K562 (cell line): Measurements from ENCODE around the gene ZNF23. TPM values are rescaled to one million over a fixed set of nuclear protein-coding genes. Genes with fewer than 3 reads are reported as not detected.

Source experiments
- CC2D1A ChIP-seq: fragments of 450-650 bp; IDR thresholded peaks from 2 replicates; pipeline ENCODE4 v1.6.1; 2017; ENCODE audit warnings: mild to moderate bottlenecking
- EP300 ChIP-seq: IDR thresholded peaks from 2 replicates; pipeline ENCODE4 v1.6.1; 2012; ENCODE audit warnings: low read length, improper control_type of control experiment
- KLF6 ChIP-seq: fragments of 250-450 bp; sonication (Bioruptor Pico); IDR thresholded peaks from 2 replicates; pipeline ENCODE4 v1.4.0; 2020; ENCODE audit warnings: mild to moderate bottlenecking, moderate library complexity, borderline replicate concordance
- SMAD1 ChIP-seq: fragments of 150-350 bp; IDR thresholded peaks from 2 replicates; pipeline ENCODE4 v1.6.1; 2014; ENCODE audit warnings: low read length, low read depth; ENCODE audit not compliant: partially characterized antibody
- TRIM28 ChIP-seq: fragments of 450-650 bp; IDR thresholded peaks from 2 replicates; pipeline ENCODE4 v1.6.1; 2017
- ZEB2 ChIP-seq: fragments of 450-650 bp; IDR thresholded peaks from 2 replicates; pipeline ENCODE4 v1.6.1; 2016
- ZNF175 ChIP-seq: fragments of 200-800 bp; sonication (Bioruptor generic); IDR thresholded peaks from 2 replicates; pipeline ENCODE4 v1.6.1; 2016; ENCODE audit warnings: low read depth, mild to moderate bottlenecking, missing genetic modification characterization, missing compliant biosample characterization
- ZNF780A ChIP-seq: fragments of 250-450 bp; sonication (Bioruptor Pico); IDR thresholded peaks from 2 replicates; pipeline ENCODE4 v1.5.0; 2021; ENCODE audit warnings: mild to moderate bottlenecking
- polyA plus RNA-seq, 8 experiments: library from polyadenylated mRNA; depleted of rRNA in 4 of 8; stranded (reverse) in 5 of 8; unstranded in 3 of 8; fragments of >200 nt; fragmentation: Nextera tagmentation in 2 of 8; fragmentation: Illumina TruSeq in 1 of 8; extraction: Ambion mirVana in 2 of 8; extraction: Trizol in 1 of 8; gene quantifications; 2 replicates each; pipeline versions ENCODE4 v1.2.1 to v1.2.3, GENCODE V29; 2011 to 2014; ENCODE audit warnings: inconsistent platforms in 1 of 8, missing spikeins in 1 of 8
- total RNA-seq, 7 experiments: library from RNA; depleted of rRNA in 6 of 7; stranded (reverse); fragments of >200 nt in 6 of 7; fragmentation: Illumina TruSeq in 2 of 7; extraction: Trizol in 2 of 7; gene quantifications; 2 replicates each; pipeline versions ENCODE4 v1.2.1 to v1.2.3, GENCODE V29; 2011 to 2021; ENCODE audit warnings: low replicate concordance in 1 of 7
- TF ChIP-seq, protein P1 (sequence below): fragments of 200-600 bp; sonication (generic); IDR thresholded peaks from one replicate; pipeline ENCODE4 v1.6.1; 2012; ENCODE audit warnings: mild to moderate bottlenecking, low read depth, low read length, inconsistent platforms

ZNF23 gene
- total and polyA plus RNA-seq, 9 of the 15 experiments (the other 6 are each of a cell fraction or from before 2014, with no cell fraction given) = 4.7 to 13.4 (median 11.2) TPM

DNA sequence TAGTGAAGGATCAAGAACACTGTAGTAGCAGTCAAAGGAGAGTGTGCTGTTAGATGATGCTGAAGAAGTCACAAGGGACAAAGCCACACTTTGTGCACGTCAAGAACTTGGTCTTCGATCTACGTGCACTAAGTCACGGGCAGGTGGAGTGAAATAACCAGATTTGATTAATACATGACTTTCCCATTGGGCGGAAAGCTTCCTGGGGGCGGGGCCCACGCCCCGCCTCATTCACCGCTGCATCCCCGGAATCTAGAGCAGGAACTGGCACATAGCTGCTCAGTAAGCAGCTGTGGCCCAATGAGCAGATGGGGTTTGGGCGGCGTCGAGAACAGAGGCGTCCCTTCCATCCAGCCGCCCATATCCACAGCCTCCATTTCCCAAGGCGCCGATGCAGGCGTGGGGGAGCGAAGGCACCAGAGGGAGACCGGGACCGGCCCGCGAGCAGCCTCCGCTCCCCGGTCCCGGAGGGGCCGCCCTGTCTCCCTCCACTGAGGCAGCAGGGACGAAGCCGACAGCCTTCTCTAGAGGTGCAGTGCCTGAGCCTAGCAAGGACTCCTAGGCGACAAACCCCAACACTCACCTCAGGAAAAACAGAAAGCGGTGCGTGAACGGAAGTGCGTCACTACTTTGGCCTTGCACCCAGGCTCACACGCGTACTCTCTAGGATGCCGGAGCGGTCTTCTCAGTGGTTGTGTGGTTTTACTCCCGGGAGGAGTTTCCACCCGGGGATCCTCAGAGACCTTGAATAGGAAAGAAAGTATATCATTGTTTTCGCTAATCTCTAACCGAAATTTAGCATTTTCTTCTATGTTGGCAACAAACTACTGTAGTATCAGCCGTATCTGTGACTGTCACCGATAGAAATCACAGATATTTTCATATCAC lies 22.2 kb upstream of the ZNF23 start (continued):
- TF ChIP-seq, protein P1, sequence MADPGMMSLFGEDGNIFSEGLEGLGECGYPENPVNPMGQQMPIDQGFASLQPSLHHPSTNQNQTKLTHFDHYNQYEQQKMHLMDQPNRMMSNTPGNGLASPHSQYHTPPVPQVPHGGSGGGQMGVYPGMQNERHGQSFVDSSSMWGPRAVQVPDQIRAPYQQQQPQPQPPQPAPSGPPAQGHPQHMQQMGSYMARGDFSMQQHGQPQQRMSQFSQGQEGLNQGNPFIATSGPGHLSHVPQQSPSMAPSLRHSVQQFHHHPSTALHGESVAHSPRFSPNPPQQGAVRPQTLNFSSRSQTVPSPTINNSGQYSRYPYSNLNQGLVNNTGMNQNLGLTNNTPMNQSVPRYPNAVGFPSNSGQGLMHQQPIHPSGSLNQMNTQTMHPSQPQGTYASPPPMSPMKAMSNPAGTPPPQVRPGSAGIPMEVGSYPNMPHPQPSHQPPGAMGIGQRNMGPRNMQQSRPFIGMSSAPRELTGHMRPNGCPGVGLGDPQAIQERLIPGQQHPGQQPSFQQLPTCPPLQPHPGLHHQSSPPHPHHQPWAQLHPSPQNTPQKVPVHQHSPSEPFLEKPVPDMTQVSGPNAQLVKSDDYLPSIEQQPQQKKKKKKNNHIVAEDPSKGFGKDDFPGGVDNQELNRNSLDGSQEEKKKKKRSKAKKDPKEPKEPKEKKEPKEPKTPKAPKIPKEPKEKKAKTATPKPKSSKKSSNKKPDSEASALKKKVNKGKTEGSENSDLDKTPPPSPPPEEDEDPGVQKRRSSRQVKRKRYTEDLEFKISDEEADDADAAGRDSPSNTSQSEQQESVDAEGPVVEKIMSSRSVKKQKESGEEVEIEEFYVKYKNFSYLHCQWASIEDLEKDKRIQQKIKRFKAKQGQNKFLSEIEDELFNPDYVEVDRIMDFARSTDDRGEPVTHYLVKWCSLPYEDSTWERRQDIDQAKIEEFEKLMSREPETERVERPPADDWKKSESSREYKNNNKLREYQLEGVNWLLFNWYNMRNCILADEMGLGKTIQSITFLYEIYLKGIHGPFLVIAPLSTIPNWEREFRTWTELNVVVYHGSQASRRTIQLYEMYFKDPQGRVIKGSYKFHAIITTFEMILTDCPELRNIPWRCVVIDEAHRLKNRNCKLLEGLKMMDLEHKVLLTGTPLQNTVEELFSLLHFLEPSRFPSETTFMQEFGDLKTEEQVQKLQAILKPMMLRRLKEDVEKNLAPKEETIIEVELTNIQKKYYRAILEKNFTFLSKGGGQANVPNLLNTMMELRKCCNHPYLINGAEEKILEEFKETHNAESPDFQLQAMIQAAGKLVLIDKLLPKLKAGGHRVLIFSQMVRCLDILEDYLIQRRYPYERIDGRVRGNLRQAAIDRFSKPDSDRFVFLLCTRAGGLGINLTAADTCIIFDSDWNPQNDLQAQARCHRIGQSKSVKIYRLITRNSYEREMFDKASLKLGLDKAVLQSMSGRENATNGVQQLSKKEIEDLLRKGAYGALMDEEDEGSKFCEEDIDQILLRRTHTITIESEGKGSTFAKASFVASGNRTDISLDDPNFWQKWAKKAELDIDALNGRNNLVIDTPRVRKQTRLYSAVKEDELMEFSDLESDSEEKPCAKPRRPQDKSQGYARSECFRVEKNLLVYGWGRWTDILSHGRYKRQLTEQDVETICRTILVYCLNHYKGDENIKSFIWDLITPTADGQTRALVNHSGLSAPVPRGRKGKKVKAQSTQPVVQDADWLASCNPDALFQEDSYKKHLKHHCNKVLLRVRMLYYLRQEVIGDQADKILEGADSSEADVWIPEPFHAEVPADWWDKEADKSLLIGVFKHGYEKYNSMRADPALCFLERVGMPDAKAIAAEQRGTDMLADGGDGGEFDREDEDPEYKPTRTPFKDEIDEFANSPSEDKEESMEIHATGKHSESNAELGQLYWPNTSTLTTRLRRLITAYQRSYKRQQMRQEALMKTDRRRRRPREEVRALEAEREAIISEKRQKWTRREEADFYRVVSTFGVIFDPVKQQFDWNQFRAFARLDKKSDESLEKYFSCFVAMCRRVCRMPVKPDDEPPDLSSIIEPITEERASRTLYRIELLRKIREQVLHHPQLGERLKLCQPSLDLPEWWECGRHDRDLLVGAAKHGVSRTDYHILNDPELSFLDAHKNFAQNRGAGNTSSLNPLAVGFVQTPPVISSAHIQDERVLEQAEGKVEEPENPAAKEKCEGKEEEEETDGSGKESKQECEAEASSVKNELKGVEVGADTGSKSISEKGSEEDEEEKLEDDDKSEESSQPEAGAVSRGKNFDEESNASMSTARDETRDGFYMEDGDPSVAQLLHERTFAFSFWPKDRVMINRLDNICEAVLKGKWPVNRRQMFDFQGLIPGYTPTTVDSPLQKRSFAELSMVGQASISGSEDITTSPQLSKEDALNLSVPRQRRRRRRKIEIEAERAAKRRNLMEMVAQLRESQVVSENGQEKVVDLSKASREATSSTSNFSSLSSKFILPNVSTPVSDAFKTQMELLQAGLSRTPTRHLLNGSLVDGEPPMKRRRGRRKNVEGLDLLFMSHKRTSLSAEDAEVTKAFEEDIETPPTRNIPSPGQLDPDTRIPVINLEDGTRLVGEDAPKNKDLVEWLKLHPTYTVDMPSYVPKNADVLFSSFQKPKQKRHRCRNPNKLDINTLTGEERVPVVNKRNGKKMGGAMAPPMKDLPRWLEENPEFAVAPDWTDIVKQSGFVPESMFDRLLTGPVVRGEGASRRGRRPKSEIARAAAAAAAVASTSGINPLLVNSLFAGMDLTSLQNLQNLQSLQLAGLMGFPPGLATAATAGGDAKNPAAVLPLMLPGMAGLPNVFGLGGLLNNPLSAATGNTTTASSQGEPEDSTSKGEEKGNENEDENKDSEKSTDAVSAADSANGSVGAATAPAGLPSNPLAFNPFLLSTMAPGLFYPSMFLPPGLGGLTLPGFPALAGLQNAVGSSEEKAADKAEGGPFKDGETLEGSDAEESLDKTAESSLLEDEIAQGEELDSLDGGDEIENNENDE = no peak
- no peak for TF ChIP-seq ZEB2
- TF ChIP-seq KLF6 (CRISPR knock-in tag) = no peak
- TF ChIP-seq ZNF175 = no peak
- no peak for TF ChIP-seq CC2D1A
- TF ChIP-seq ZNF780A (CRISPR knock-in tag) = no peak
- TF ChIP-seq EP300 = no peak
- TF ChIP-seq SMAD1 = no peak
- TF ChIP-seq TRIM28 = no peak
